ENCODE measurements around the gene ADAMTS15.

DNA sequence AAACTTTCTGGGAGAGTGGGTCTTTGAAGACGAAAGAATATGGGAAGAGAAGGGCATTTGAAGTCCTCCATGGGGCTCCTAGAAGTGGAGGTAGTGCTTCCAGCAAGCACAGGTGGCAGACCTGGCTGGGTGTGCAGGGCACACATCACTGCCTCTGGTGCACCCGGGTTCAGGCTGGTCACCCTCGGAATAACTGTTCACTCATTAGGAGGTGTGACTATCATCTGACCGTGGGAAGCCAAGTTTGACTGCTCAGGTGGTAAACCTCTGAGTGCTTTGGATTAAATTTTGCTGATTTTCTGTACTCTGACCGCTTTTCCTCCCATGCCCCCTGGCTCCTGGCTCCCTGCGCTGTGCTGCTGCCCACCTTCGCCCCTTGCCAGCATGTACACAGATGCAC lies 11.1 kb downstream of the ADAMTS15 start:
- no peak for TF ChIP-seq GATA2 (IDR thresholded peaks at IDR 0.05; ENCODE audit: low read depth, low read length)
- TF ChIP-seq GATA3 (IDR thresholded peaks at IDR 0.05; ENCODE audit: low read depth, low read length), result no peak
